Esophagus muscularis mucosa (tissue), 4 donors: ENCODE measurements around the gene LYPD6B. TPM values are rescaled to one million over a fixed set of nuclear protein-coding genes. Genes with fewer than 3 reads are reported as not detected.

ENCODE experiments used
- DNase-seq: peaks from one replicate; pipeline ENCODE4 v3.0.0-alpha.2; 2017; ENCODE audit errors: extremely low spot score
- H3K27ac ChIP-seq, 4 donors: fragments of 200-600 bp; sonication (generic); replicated peaks in 1 of 4; 1 replicate in 3 of 4; 2 replicates in 1 of 4; pipeline ENCODE4 v1.5.1; 2016 to 2019; ENCODE audit warnings: mild to moderate bottlenecking in 1 of 4
- H3K27me3 ChIP-seq, 4 donors: fragments of 200-600 bp; sonication (generic); one replicate each; pipeline versions ENCODE4 v1.5.1 to v1.6.0; 2016 to 2019
- H3K36me3 ChIP-seq, 4 donors: fragments of 200-600 bp; sonication (generic); one replicate each; pipeline ENCODE4 v1.5.1; 2016 to 2019
- H3K4me1 ChIP-seq, 4 donors: fragments of 200-600 bp; sonication (generic); one replicate each; pipeline ENCODE4 v1.5.1; 2016 to 2019
- H3K4me3 ChIP-seq, 4 donors: fragments of 200-600 bp; sonication (generic); 1 replicate in 2 of 4; 2 replicates in 2 of 4; pipeline ENCODE4 v1.5.1; 2016 to 2019; ENCODE audit warnings: mild to moderate bottlenecking in 4 of 4, moderate library complexity in 1 of 4
- H3K9me3 ChIP-seq, 4 donors: fragments of 200-600 bp; sonication (generic); 1 replicate in 3 of 4; 2 replicates in 1 of 4; pipeline ENCODE4 v1.5.1; 2016 to 2019
- CTCF ChIP-seq, 3 experiments: fragments of 200-600 bp in 2 of 3; fragments of 450-650 bp in 1 of 3; sonication (generic) in 2 of 3; IDR thresholded peaks; one replicate each; pipeline ENCODE4 v1.5.1; 2017 to 2019; ENCODE audit warnings: antibody characterized with exemption in 3 of 3, mild to moderate bottlenecking in 2 of 3, moderate library complexity in 1 of 3
- EP300 ChIP-seq: sonication (generic); formaldehyde crosslinking; IDR thresholded peaks from one replicate; pipeline ENCODE4 v1.6.1; 2017; ENCODE audit warnings: antibody characterized with exemption
- POLR2A ChIP-seq: fragments of 450-650 bp; IDR thresholded peaks from one replicate; pipeline ENCODE4 v1.6.1; 2017; ENCODE audit warnings: antibody characterized with exemption, moderate library complexity, mild to moderate bottlenecking, low read depth
- POLR2AphosphoS5 ChIP-seq, 2 donors: sonication (generic); formaldehyde crosslinking; IDR thresholded peaks; one replicate each; pipeline ENCODE4 v1.6.1; 2017; ENCODE audit warnings: antibody characterized with exemption in 2 of 2
- WGBS: methylation state at CpG from one replicate; pipeline ENCODE4 v1.1.5; 2018; 5-methylcytosine and 5-hydroxymethylcytosine counted together
- intact Hi-C: fragments of 100-400 bp; cut with DNase I; formaldehyde crosslinking; loops from one replicate; pipeline ENCODE4 v1.15.1; 2023
- total RNA-seq, 4 donors: library from RNA; depleted of rRNA; stranded (reverse); fragments of >200 nt; gene quantifications; one replicate each; pipeline versions ENCODE4 v1.1.0 to v1.2.1, GENCODE V29; 2016

The LYPD6B gene
- total RNA-seq, 4 donors from 2014 or later, result not detected

DNA sequence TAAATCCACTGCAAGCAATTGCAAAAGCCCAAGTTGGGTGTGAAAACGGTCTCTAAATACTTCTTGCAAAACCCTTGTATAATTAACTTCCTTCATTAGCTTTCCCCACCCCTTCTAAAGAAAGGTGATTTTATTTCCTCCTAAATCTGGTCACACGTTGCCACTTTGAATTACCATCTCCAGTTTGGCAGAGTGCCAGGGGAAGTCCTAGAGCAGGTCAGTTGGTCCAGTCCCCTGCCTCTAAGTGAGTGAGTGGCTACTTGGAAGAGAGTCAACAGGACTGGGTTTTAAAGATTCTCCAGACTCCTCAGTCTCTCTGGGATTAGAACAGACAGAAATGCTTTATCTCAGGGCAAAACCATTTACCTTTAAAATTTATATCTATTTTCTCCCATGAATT lies 18.7 kb upstream of the LYPD6B start:
- TF ChIP-seq POLR2A, result no peak
- no peak for TF ChIP-seq EP300
- TF ChIP-seq POLR2AphosphoS5 (IDR thresholded peaks at IDR 0.05), result no peak
- TF ChIP-seq CTCF (IDR thresholded peaks at IDR 0.05), result no peak
- no peak for DNase-seq
- intact Hi-C loops, result loop anchor here (10.0 kb wide), 1 partner anchor 295 kb away; no protein-coding TSS in a partner anchor
- H3K4me3 ChIP-seq, result no peak overlapping the region
- H3K36me3 ChIP-seq, result no peaks in the 10 kb centered on the region
- peaks cover 0 to 7% (median 6%) of the 10 kb centered on the region in 4 donors for H3K4me1 ChIP-seq
- H3K27me3 ChIP-seq, result no peaks in the 10 kb centered on the region
- 48% methylated on average over 2 of the region's 2 CpGs for WGBS
- H3K9me3 ChIP-seq, result no peaks in the 10 kb centered on the region
- H3K27ac ChIP-seq, result no peak overlapping the region

- Histone ChIP-seq H3K27me3 (no peaks in the 10 kb centered on the region), H3K36me3 (no peaks in the 10 kb centered on the region), H3K9me3 (no peaks in the 10 kb centered on the region), H3K4me1 (peaks cover 0 to 7% (median 6%) of the 10 kb centered on the region in 4 donors), H3K4me3 (no peak overlapping the region), H3K27ac (no peak overlapping the region)
- TF ChIP-seq POLR2AphosphoS5 (IDR thresholded peaks at IDR 0.05) (no peak), EP300 (no peak), CTCF (IDR thresholded peaks at IDR 0.05) (no peak), POLR2A (no peak)
- DNase-seq, result no peak
- intact Hi-C loops, result no loop called here
- WGBS, result 96% methylated on average over 10 of the region's 10 CpGs
These were observed 18.1 kb upstream of the LYPD6B start for GRCh38 chr2:149020432-149020851.

DNA sequence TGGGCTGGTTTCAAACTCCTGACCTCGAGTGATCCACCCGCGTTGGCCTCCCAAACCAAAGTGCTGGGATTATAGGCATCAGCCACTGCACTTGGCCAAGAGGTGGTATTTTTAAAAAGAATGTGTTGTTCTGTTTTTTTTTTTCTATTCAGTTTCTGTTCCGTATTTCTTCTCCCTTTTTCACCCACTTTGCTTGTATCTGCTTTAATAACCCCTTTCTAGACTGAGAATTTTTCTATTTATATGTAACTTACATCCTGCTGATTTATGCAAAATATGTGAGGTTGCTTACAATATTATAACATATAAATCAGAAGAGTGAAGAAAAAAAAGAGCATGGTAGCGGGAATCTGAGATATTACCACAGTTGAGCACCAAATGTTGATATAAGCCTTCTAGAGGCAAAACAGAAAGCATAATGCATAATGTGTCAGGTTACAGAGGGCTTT lies 17.2 kb upstream of the LYPD6B start:
- no peak for TF ChIP-seq POLR2A
- no peak for TF ChIP-seq CTCF (IDR thresholded peaks at IDR 0.05)
- TF ChIP-seq POLR2AphosphoS5 (IDR thresholded peaks at IDR 0.05), result no peak
- no peak for TF ChIP-seq EP300
- no peak for DNase-seq
- H3K4me3 ChIP-seq, result no peak overlapping the region
- H3K27ac ChIP-seq, result no peak overlapping the region
- intact Hi-C loops, result no loop called here
- 89% methylated on average over 5 of the region's 5 CpGs for WGBS
- H3K27me3 ChIP-seq, result no peaks in the 10 kb centered on the region
- H3K9me3 ChIP-seq, result no peaks in the 10 kb centered on the region
- H3K4me1 ChIP-seq, result peaks cover 0 to 7% (median 6%) of the 10 kb centered on the region in 4 donors
- no peaks in the 10 kb centered on the region for H3K36me3 ChIP-seq

DNA sequence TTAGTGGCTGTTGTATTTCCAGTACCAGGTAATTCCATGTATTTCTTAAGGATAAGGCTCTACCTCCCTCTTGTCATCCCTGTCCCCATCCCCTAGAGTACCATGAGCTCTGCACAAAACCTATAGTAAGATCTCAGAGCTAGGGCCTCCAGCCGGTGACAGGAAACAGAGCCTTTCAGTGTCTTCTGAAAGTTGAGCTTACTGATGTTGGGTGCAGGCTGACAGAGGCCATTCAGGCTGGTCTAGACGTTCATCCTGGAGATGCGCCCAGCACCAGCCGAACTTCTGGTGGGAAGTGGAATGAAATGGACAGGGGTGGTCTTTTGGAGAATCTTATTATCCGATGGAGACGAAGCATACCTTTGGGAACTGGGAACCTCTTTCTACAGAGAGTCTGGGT lies 16.7 kb upstream of the LYPD6B start:
- intact Hi-C loops, result no loop called here
- TF ChIP-seq POLR2AphosphoS5 (IDR thresholded peaks at IDR 0.05) (no peak), EP300 (no peak), POLR2A (no peak), CTCF (IDR thresholded peaks at IDR 0.05) (no peak)
- Histone ChIP-seq H3K27me3 (no peaks in the 10 kb centered on the region), H3K9me3 (no peaks in the 10 kb centered on the region), H3K4me1 (peaks cover 0 to 7% (median 6%) of the 10 kb centered on the region in 4 donors), H3K4me3 (no peak overlapping the region), H3K27ac (no peak overlapping the region), H3K36me3 (no peaks in the 10 kb centered on the region)
- WGBS, result 87% methylated on average over 6 of the region's 6 CpGs
- peak; percentile 89 for DNase-seq

DNA sequence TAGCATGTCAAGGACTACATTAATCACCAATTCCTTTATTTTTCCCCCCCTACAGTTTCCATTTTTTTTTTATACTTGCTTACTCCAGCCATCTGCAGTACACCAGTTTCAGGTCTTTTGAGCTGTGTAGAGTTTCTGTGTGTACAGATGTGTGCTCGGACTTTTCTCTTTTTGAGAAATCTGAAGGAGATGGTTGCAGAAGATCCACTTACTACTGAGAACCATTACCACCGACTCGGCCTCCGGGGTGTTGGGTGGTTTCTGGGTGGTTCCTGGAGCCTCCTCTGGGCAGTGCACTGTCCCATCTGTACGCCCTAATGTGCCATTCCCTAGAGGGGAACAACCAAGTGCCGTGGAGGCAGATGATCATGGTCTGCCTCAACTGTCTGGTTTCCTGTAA lies 15.4 kb upstream of the LYPD6B start:
- peak; percentile 37 for DNase-seq
- Histone ChIP-seq H3K4me1 (no peaks in the 10 kb centered on the region), H3K27ac (no peak overlapping the region), H3K4me3 (no peak overlapping the region), H3K36me3 (no peaks in the 10 kb centered on the region), H3K27me3 (no peaks in the 10 kb centered on the region), H3K9me3 (no peaks in the 10 kb centered on the region)
- WGBS, result 93% methylated on average over 6 of the region's 6 CpGs
- no peak for TF ChIP-seq POLR2A
- intact Hi-C loops, result no loop called here
